ENCODE measurements around the gene GLIS1.

The GLIS1 gene

DNA sequence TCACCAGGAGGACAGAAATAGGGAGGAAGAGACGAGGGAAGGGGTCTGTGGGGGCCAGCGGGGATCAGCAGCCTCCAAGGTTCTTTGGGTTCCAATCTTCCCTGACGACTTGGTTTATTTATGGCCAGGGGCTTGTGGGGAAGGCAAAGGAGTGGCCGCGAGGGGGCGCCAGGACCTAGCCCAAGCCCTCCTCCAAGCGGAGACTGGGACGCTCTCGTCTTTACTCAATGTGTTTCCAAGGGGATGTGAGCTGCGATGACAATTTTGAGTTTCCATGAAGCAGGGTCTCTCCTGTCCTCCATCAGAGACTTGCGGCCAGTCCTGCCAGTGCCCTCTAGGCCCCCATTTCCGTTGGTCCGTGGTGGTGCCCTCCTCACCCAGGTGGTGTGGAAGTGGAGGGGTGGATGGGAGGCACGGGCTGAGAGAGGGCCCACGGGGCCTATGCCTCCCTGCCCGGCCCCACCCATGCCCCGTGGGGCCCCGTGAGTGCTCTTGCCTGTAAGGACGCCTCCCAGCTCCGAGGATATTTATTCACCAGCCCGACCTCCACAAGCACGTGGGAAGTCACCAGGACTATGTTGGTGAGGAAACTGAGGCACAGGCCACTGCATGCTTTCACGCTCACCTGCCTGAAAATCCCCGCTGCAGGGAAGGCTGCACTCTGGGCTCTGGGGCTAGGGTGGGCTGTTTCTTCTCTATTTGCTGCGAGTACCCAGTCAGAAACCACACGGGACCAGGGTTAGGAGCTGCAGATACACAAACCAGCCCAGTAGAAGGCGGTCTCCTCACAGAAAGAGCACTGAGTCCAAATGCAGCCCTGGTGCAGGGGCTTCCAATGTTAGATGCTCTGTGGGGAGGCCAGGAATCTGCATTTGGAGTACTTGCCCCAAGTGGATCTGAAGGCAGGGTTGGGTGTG lies 253.2 kb downstream of the GLIS1 start:
- peak; percentile 31 for DNase-seq (ENCODE audit: low read depth)

DNA sequence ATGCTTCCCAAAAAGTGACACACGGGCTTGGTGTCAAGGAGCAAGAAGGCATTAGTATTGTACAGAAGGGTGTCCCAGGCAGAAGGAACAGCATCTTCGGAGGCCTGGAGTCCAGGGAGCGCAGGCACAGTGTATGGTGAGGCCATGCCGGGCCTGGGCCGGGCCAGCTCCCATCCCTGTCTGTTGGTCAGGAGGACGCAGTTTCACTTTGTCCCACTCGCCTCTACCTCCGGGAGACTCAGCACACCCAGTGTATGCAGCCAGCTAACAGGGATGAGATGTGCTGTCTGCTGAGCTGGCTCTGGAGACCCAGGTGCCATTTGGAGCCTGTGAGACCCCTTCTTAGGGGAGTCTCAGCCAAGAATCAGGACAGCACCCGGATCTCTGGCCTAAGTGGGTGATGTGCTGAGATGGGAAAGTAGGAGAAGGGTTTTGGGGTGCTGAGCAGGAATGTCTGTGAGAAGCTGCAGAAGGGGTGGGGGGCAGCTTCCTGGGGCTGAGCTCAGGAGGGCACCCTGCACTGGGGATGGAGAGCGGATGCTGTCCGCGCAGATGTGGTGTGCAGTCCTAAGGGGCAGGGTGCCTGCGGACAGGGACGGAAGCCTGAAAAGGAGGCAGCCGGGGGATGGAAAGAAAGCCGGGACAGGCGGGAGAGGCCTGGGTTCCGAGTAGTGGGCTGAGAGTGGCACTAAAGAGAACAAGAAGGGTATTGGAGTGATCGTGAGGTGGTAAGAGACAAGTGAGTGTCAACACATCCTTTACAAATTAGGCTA lies 254.1 kb downstream of the GLIS1 start:
- no peak for DNase-seq (ENCODE audit: low read depth)

DNA sequence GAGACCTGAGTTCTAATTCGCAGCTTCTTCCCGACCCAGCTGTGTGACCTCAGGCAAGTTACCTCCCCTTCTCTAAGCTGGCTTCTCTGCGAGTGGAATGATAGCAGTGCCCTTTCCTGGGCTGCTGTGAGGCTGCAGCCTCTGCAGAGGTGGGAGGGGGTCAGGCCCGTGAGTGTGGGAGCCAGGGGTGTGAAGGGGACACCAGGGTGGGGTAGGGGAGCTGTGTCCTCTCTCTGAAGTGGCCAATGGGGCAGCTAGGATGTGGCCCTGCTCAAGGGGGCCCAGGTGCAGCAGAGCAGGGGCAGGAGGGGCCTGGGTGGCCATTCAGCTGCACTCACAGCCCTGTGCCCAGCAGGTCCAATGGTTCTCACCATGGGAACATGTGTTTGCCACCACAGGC lies 255.3 kb downstream of the GLIS1 start:
- DNase-seq (ENCODE audit: low read depth) = no peak

DNA sequence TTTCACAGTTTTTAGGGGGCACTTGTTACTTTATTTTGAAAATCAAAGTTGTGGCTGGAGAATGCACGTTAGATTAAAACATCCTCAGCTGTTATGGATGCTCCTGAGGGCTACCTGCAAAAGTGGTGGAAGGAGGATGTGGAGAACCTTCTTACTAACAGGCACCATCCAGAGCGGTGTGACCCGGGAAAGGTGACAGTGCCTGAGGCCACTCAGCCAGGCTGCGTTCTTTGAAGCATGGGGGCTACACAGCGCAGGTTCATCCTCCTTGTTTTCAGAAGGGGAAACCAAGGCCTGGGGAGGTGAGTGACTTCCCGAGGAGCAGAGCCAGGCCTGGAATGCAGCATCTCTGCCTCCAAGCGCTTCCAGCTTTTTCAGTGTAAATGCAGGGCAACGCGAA lies 255.8 kb downstream of the GLIS1 start:
- DNase-seq (ENCODE audit: low read depth) = no peak

DNA sequence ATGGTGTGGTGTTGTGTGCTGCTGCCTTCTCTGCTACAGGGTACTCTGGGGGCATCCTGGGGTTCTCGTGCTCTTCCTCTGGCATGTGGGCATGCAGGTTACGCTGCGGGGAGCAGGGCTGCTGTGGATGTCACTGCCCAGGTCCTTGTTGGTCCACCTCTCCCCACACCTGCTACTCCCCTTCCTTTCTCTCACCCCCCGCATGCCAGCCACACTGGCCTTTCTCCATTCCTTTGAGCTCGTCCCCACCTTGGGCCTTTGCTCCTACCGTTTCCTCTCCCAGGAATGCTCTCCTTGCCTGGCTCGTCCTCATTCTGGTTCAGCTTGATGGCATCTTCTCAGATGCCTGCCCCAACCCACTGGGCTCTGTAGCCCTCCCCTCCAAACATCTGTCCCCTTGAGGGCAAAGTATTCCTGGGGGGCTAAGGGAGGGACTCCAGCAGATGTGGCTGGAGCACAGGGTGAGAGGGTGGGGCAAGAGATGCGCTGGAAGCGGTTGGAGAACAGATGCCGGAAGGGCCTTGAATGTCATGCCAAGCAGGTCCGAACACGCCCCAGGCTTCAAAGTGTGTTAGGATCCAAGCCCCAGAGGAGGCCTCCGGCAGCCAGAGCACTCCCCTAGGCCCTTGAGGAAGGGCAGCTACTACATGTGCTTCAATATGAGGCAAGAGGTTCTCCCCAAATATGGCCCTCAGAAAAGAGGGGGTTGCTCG lies 256.4 kb downstream of the GLIS1 start:
- DNase-seq (ENCODE audit: low read depth) = no peak

DNA sequence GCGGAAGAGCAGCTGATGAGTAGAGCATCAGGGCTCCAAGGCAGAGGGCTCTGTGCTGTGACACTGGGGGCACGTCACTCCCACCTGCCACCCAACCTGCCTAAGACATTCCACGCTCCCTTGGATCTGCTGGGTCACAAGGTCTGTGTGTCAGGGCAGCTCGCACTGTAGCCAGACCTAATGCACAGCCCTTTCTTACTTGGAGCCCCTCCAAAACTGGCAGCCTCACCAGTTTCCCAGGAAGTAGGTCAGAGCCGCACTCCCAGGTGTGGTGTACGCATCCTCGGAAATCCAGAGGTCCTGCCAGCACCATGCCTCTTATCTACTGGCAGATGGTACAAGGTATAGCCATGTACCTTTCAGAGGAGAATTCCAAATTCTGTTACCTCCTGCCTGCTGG lies 257.5 kb downstream of the GLIS1 start:
- DNase-seq (ENCODE audit: low read depth) = no peak

DNA sequence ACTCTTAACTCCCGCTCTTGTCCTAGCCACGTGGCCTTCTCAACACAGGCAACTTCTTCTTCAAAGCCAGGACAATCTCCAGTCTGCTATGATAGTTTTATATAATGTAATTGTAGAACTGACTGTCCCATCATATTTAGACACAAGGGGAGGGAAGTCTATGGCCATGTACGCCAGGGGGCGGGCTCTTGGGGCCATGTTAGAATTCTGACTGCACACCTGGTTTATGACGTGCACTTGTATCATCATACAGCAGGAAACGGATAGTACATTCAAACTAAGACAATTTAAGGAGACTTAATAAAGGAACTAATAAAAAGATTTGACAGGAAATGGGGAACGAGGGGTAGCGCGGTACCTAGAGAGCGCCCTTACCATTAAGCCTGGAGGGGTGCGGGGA lies 258.3 kb downstream of the GLIS1 start:
- DNase-seq (ENCODE audit: low read depth) = no peak

DNA sequence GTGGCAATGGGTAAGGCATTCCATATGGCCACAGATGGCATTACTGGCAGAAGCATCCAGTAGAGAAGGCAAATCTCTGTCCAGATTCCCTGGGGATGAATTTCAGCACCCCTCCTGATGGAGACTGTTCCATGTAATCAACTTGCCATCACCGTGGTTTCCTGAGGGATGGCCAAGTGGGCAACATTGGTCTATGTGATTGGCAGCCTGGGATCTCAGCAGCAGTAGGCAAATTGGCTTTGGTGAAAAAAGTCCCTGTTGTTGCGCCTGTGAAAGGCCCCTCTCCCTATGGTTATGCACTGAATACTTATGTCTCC lies 260.5 kb downstream of the GLIS1 start:
- DNase-seq (ENCODE audit: low read depth) = no peak

DNA sequence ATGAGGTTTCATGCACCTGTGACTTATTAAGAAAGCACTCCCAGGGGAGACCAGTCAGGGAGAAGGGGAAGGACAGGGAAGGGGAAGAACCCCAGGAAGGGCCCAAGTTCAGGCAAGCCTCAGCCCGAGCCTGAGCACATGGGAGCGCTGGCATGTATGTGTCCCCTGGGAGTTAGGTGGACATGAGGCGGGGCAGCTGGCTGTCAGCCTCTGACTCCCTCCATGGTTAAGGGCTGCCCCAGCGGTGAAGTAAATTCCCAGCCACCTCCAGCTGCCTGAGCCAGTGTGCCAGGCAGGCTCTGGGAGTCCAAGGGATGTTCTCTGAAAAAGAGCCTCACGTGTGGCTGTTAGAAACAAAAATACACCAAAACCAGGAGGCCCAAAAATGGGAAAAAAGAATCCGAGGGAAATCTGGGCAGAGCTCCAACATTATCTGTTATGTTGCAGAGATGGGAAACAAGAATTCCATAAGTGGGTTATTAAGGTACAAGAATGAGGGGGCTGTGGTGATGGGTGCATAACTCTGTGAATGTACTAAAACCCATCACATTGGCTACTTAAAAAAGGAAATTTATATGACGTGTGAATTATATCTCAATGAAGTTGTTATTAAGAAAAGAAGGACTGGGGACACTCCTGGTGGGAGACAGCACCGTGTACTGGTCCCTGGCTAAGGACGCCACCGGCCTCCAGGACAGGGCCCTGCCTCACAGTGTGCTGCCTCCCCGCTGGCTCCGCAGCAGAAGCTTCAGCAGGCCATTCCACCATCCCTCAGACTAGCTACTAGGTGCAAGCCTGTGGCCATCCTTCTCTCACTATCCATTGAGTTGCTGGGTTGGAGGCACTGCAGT lies 261.1 kb downstream of the GLIS1 start:
- no peak for DNase-seq (ENCODE audit: low read depth)

DNA sequence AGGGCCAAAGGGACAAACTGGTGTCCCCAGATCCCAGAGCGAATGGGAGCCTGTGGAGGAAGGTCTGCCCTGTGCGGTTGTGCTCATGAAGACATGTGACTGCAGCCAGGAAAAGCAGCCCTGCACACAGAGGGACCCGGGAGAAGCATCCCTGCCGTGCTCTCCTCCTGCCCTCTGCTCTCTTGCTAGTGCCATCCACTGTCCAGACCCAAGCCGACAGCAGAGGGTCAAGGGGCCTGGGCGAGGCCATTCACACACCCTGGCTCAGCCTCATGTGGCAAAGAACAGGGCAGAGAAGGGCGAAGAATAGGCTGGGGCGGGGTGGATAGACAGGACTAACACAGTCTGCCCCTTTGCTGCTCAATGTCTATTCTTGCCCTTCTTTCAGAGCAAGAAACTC lies 262.4 kb downstream of the GLIS1 start:
- no peak for DNase-seq (ENCODE audit: low read depth)

DNA sequence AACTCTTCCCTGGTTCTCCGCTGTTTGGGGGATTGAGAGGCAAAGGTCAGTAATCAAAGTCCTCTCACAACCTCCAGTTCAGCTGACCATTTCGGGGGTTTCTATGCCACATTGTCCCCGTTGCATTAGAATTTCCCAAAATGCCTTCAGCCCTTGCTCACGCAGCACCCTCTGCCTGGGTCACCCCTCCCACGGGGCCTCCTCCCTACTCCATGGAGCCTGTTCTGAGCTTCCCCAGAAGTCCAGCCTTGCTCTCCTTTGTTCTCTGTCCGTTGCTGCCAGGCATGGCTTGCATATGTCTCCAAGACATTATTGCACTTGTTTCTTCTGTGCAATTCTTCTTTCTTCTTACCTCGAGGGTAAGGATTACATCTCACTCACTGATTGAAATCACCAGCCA lies 263.3 kb downstream of the GLIS1 start:
- no peak for DNase-seq (ENCODE audit: low read depth)

DNA sequence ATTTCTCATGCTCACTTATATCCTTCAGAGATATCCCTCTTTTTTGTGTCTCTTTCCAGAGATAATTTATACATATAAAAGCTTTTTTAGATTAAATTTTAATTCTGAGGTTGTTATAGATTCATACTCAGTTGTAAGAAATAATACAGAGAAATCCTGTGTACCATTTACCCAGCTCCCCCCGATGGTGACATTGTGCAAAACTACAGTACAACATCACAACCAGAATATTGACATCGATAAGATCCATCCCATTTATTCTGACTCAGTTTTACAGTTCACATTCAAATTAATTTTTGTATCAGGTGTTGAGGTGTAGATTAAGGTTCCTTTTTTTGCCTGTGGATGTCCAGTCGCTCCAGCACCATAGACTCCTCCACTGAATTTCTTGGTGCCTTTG lies 265.5 kb downstream of the GLIS1 start:
- no peak for DNase-seq (ENCODE audit: low read depth)

DNA sequence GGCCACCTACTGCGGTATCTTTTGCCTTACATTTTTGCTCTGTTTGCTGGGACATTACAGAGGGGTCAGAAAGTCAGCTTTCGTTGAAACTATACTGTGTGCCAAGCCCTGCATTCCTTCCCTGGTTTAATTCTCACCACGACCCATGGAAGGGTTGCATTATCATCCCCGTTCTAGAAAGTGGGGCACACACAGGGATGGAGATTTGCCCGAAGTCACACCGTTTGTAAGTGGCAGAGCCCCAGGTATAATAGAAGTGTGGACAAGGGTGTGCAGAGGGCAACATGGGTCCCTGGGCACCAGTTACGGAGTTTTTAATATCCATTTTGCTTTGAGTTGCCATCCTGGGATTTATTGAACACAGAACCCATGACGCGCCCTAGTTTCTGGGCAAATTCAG lies 268.0 kb downstream of the GLIS1 start:
- no peak for DNase-seq (ENCODE audit: low read depth)

DNA sequence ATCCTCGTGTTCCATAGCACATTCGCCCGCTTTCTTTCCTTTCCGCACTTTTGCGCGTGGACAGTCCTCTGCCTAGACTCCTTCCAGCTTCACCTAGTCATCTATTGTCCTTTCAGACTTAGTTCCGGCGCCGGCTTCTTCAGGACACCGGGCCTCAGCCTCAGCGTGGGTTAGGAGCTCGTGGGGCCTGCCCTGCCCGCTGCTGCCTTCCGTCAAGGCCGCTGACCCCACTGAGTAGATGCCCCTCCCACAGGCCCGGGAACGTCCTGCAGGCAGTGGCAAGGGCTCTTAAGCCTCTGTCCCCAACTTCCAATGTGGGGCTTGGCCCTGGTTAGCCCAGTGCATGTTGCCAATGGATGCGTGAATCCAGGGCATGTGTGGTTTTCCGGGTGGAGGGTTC lies 268.4 kb downstream of the GLIS1 start:
- DNase-seq (ENCODE audit: low read depth) = no peak

DNA sequence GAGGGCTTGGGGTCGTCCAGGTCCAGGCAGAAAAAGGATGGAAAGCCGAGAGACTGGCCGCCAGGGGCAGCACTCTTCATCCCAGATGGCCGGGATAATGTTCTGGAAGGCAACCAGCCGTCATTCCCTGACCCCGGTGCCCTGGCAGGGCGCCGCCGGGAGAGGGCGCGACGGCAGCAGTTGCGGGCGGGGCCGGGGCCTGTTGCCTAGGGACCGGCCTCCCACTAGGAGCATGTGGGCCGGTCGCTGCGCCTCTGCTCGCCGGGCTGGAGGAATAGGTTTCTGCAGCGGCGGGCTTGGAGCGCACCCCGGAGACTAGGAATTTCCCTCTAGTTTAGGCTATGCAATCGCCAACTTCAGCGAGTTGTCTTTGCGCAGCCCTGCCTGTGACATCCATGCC lies 268.8 kb downstream of the GLIS1 start:
- DNase-seq (ENCODE audit: low read depth) = no peak

DNA sequence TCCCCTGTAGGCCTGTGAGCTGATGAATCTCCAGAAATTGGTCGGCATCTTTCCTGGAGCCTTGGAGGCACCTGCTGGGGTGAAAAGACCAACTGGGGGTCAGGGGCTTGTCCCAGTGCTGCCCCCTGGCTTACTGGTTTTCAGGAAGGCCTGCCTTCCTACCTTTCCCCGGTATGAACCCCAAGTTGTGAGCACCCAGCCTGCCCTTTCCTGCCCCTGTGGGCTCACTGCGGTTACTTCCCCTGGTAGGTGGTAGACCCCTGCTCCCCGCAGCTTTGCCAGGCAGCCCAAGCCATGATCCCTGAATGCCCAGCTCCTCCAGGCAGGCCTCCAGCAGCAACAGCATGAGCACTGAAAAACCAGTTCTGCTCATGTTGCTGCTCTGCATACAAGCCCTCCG lies 269.6 kb downstream of the GLIS1 start:
- DNase-seq (ENCODE audit: low read depth) = no peak

DNA sequence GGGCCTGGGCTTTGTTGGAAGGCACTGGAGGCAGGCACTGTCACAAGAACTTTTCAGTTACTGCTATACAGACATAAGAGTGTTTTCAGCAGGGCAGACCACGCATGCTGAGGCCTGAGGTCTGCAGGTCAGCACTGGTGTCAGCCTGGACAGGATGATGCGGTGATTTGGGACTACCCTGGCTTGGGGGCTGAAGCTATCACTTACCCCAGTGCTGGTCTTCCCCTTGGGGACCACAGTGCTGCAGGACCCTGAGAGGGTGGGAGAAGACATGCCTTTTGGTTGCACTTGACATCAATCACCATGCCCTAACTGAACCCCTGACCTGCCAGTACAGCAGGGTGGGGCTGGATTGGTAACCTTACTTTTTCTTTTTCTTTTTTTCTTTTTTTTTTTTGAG lies 270.6 kb downstream of the GLIS1 start:
- no peak for DNase-seq (ENCODE audit: low read depth)

DNA sequence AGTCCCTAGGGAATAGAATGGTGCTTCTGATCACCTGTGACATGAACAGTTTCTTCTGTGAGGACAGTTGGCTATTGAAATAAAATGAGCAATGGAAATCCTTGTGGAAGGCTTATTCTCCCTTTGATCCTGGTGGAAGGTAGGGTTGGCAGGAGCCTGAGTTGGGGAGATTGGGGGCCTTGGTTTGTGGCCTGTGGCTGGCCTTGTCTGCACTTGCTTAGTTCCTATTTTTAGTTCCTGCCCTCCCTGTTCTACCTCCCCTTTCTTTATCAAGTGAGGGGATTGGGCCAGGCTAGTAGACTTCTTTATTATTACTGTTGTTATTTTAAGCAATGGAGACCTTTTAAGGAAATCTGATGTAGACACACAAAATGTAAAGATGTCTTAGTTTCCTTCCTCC lies 271.6 kb downstream of the GLIS1 start:
- DNase-seq (ENCODE audit: low read depth) = no peak

DNA sequence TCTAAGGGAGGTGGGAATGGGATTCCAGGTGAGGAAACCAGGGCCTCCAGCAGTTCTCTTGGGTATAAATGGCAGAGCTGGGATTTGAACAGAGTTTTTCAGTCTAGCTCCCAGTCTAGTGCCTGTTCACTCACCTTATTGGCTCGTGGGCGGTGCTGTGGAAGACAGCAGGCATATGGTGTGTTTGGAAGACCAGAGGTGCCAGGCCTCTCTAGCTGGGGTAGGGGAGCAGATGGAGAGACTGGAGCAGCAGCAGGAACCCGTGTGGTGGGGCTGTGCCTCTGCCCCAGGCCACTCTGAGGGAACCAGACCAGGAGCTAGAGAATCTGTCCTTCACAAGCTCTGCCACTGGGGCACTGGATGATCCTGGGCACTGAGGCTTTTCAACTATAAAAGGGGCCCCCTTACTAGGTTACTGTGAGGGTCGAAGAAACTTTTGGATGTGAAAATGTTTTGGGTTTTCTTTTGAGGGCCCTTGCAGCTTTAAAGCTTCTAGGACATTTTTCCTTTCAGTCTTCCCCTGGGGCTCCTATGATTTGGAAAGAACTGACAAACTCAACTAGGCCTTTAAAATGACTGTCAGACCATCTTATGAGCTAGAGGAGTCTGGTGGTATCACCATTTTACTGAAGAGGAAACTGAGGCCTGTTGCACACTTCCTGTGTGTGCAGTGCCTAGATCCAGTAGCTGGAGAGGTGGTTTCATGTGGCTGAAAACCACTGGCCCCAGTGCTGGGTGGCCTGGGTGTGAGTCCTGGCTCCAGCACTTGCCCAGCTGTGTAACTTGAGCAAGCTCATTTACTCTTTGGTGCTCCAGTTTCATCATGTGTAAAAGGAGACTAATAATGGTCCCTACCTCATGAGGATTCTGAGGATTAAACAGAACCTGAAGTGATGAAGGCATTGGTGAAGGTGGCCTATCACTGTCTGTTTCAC lies 273.7 kb downstream of the GLIS1 start:
- no peak for DNase-seq (ENCODE audit: low read depth)

DNA sequence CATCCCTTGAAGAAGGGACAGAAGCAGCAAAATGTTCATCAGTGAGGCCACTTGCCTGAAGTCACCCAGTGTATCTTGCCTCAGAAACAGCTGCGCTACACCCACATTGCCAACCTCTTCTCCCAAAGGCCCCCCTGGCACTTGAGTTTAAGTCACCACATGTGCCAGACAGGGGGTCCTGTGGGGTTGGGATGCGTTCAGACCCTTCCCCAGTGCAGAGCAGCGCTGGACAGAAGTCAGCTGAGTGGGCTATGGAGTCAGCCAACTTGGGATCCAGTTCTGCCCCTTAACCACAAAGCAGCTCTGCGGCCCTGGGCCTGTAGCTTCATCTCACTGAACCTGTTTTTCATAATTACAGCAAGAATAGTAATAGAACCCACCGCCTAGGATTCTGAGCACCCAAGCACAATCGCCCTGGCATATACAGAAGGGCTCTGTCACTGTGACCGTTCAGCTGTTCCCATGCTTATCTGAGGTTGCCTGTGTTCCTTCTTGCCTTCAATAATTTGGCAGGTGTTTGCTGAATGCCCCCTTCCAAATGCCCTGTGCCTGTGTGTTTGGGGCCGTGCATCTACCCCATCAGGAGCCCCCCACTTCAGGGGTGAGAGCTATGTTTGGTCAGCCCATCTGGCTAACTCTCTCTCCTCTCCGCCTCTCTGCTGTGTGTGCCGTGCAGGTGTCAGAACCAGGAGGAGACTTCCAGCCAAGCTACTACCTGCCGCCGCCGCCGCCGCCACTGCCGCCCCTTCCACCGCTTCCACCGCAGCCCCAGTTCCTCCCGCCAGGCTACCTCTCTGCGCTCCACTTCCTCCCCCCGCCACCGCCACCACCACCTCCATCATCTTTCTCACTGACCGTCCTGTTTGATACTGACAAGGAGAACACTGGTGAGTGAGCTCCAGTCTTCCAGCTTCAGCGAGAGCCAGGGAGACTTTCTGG lies 274.7 kb downstream of the GLIS1 start:
- no peak for DNase-seq (ENCODE audit: low read depth)

Measured in non-pigmented ciliary epithelial cell (primary cell).